Heart left ventricle (tissue), 13 donors: ENCODE data around the gene SLC25A21.
"Not testable (repeated sequence)": the region's sequence is repeated elsewhere in the genome, so short reads cannot be mapped to it uniquely, and the experiment has no call there.

ENCODE experiments used
- POLR2A ChIP-seq, 2 donors: fragments of 450-650 bp; IDR thresholded peaks; one replicate each; pipeline ENCODE4 v1.6.1; 2017; ENCODE audit warnings: antibody characterized with exemption in 2 of 2, mild to moderate bottlenecking in 2 of 2, moderate library complexity in 2 of 2
- TF ChIP-seq, protein P1 (sequence below), 12 donors: fragments of 200-600 bp; sonication (generic) in 4 of 12; IDR thresholded peaks; one replicate each; pipeline versions ENCODE4 v1.5.0 to v1.8.0; 2018 to 2022; ENCODE audit warnings: antibody characterized with exemption in 12 of 12, mild to moderate bottlenecking in 5 of 12
- donor health status: ischemic (EF 13 %, LVEDD 7.1; RV severe dilation, severe dysfunction).
- donor health status: DM: no; HTN: yes; CAD: no.
- donor health status: DM: no; HTN: no; CAD: no.
- donor health status: ischemic (EF 25% LVEDD 6.9; RV normal size, moderate dysfunction).
- donor health status: ischemic (EF 25% LVEDD 5.7; RV mildly dilated, moderate dysfunction).
- donor health status: ischemic (EF 35%, LVEDD 5.7; RV mildly dilated, moderate dysfunction).
- donor health status: nonischemic (EF 11% LVEDD 7.7; RV severe dilation, severe dysfunction).
- donor health status: DM: yes; HTN: yes; CAD: no.
- donor health status: PGD.
- donor health status: ischemic (EF 29% LVEDD 5.4; RV normal size, mild dysfunction).
- donor health status: nonischemic (EF 23%, LVEDD 6.1; RV moderate dilation, normal function).

DNA sequence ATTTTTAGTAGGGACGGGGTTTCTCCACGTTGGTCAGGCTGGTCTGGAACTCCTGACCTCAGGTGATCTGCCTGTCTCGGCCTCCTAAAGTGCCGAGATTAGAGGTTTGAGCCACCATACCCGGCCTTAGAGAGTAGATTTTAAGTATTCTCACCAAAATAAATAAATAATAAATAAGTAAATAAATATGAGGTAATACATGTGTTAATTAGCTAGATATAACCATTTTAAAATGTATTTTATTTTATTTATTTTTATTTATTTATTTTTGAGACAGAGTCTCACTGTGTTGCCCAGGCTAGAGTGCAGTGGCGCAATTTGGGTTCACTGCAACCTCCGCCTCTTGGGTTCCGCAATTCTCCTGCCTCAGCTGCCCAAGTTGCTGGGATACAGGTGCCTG, 12.1 kb upstream of the SLC25A21 start:
- TF ChIP-seq POLR2A (IDR thresholded peaks at IDR 0.05) = not testable (repeated sequence)
- TF ChIP-seq, protein P1, sequence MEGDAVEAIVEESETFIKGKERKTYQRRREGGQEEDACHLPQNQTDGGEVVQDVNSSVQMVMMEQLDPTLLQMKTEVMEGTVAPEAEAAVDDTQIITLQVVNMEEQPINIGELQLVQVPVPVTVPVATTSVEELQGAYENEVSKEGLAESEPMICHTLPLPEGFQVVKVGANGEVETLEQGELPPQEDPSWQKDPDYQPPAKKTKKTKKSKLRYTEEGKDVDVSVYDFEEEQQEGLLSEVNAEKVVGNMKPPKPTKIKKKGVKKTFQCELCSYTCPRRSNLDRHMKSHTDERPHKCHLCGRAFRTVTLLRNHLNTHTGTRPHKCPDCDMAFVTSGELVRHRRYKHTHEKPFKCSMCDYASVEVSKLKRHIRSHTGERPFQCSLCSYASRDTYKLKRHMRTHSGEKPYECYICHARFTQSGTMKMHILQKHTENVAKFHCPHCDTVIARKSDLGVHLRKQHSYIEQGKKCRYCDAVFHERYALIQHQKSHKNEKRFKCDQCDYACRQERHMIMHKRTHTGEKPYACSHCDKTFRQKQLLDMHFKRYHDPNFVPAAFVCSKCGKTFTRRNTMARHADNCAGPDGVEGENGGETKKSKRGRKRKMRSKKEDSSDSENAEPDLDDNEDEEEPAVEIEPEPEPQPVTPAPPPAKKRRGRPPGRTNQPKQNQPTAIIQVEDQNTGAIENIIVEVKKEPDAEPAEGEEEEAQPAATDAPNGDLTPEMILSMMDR (IDR thresholded peaks at IDR 0.05) = not testable (repeated sequence)
